K562 (cell line): ENCODE measurements around the gene KLHDC7B. TPM values are rescaled to one million over a fixed set of nuclear protein-coding genes. Genes with fewer than 3 reads are reported as not detected.

ENCODE experiments used
- ATAC-seq: fragments of 200-7000 bp; cut with Tn5 transposase; 3 replicates; pipeline ENCODE4 v1.9.1; 2020; ENCODE audit warnings: moderate library complexity
- BruUV-seq: library from RNA; stranded (reverse); fragments of 400-500 nt; replicated peaks from 2 replicates; lab custom pipeline; 2021; lab: Mats Ljungman, UMichigan
- CTCF ChIA-PET: fragments of 300-600 bp; formaldehyde crosslinking; extraction: SDS; loops from one replicate; lab custom pipeline; 2021; ENCODE audit warnings: low intra/inter-chr PET ratio; lab: Yijun Ruan, JAX
- POLR2A ChIA-PET: fragments of 300-600, 350-650 bp; sonication (Branson Sonifier 250); formaldehyde crosslinking; extraction: SDS; loops from one replicate; lab custom pipeline; 2021; ENCODE audit warnings: antibody characterized with exemption, inconsistent platforms; lab: Yijun Ruan, JAX
- DNase-seq, 4 experiments: peaks; one replicate each; pipeline versions ENCODE4 v3.0.0 to v3.0.0-alpha.2; 2011 to 2018; ENCODE audit warnings: low spot score in 3 of 4, mixed read lengths in 3 of 4; ENCODE audit errors: extremely low read depth in 1 of 4
- FAIRE-seq: peaks from 2 replicates; lab custom pipeline; 2011; peaks lifted over from hg19 to GRCh38; lab: Jason Lieb, UNC
- H2AFZ ChIP-seq: 2 replicates; pipeline ENCODE4 v1.6.0; 2011; ENCODE audit warnings: low read depth, low read length, control low read depth, inconsistent platforms
- H3K27ac ChIP-seq: fragments of 200-600 bp; 3 replicates; pipeline ENCODE4 v1.8.0; 2011; ENCODE audit warnings: low read depth, mild to moderate bottlenecking, control low read depth, inconsistent platforms, low read length, moderate library complexity, mixed read lengths; ENCODE audit errors: extremely low read depth
- H3K27me3 ChIP-seq, 2 experiments: fragments of 300-600 bp in 1 of 2; 2 replicates in 1 of 2; 3 replicates in 1 of 2; pipeline versions ENCODE4 v1.6.0 to v1.8.0; 2011; ENCODE audit warnings: inconsistent platforms in 2 of 2, low read length in 2 of 2, mild to moderate bottlenecking in 1 of 2, mixed read lengths in 1 of 2, moderate library complexity in 1 of 2; ENCODE audit not compliant: control insufficient read depth in 2 of 2, insufficient read depth in 2 of 2
- H3K36me3 ChIP-seq: fragments of 300-600 bp; 3 replicates; pipeline ENCODE4 v1.8.0; 2011; ENCODE audit warnings: mild to moderate bottlenecking, low read length, inconsistent platforms; ENCODE audit not compliant: control insufficient read depth, insufficient read depth
- H3K4me1 ChIP-seq, 2 experiments: fragments of 200-600 bp in 1 of 2; replicated peaks in 1 of 2; 2 replicates in 1 of 2; 3 replicates in 1 of 2; pipeline versions ENCODE4 v1.5.1 to v1.8.0; 2011; ENCODE audit warnings: inconsistent platforms in 2 of 2, low read length in 2 of 2, mild to moderate bottlenecking in 1 of 2, mixed read lengths in 1 of 2, moderate library complexity in 1 of 2; ENCODE audit not compliant: control insufficient read depth in 2 of 2, insufficient read depth in 2 of 2
- H3K4me2 ChIP-seq: 2 replicates; pipeline ENCODE4 v1.6.1; 2011; ENCODE audit warnings: low read length, control low read depth, inconsistent platforms, mixed read lengths; ENCODE audit not compliant: insufficient read depth
- H3K4me3 ChIP-seq: fragments of 200-600 bp; sonication (generic), shearing (Covaris generic); 2 replicates; pipeline ENCODE4 v1.5.1; 2016; ENCODE audit warnings: control low read depth, inconsistent platforms
- H3K79me2 ChIP-seq: fragments of 200-600 bp; 3 replicates; pipeline ENCODE4 v1.8.0; 2011; ENCODE audit warnings: low read length, inconsistent platforms; ENCODE audit not compliant: control insufficient read depth, insufficient read depth
- H3K9ac ChIP-seq, 2 experiments: 2 replicates each; pipeline versions ENCODE4 v1.6.0 to v1.6.1; 2011; ENCODE audit warnings: low read depth in 2 of 2, low read length in 2 of 2, control low read depth in 1 of 2, inconsistent platforms in 1 of 2, mild to moderate bottlenecking in 1 of 2, mixed read lengths in 1 of 2; ENCODE audit not compliant: insufficient read depth in 1 of 2
- H3K9me1 ChIP-seq: one replicate; pipeline ENCODE4 v1.6.0; 2011; ENCODE audit warnings: inconsistent platforms, mild to moderate bottlenecking, low read length, moderate library complexity; ENCODE audit not compliant: control insufficient read depth, insufficient read depth
- H3K9me3 ChIP-seq: replicated peaks from 2 replicates; pipeline ENCODE4 v1.5.1; 2011; ENCODE audit warnings: low read depth, low read length, inconsistent platforms; ENCODE audit not compliant: control insufficient read depth, insufficient read depth
- H4K20me1 ChIP-seq: replicated peaks from 2 replicates; pipeline ENCODE4 v1.6.1; 2011; ENCODE audit warnings: low read length, inconsistent platforms, mixed read lengths; ENCODE audit not compliant: control insufficient read depth, insufficient read depth
- BCOR ChIP-seq: fragments of 450-650 bp; IDR thresholded peaks from 2 replicates; pipeline ENCODE4 v1.6.1; 2016
- CHD1 ChIP-seq: fragments of 200-600 bp; sonication (generic); IDR thresholded peaks from one replicate; pipeline ENCODE4 v1.6.1; 2012; ENCODE audit warnings: mild to moderate bottlenecking, moderate library complexity, low read length, inconsistent platforms
- DPF2 ChIP-seq: fragments of 450-650 bp; IDR thresholded peaks from 2 replicates; pipeline ENCODE4 v1.6.1; 2016
- GTF2A2 ChIP-seq: IDR thresholded peaks from 2 replicates; pipeline ENCODE4 v1.6.1; 2016; ENCODE audit warnings: mild to moderate bottlenecking, missing genetic modification characterization, missing compliant biosample characterization
- HES1 ChIP-seq: fragments of 450-650 bp; IDR thresholded peaks from 2 replicates; pipeline ENCODE4 v1.6.1; 2016; ENCODE audit warnings: low read depth, mild to moderate bottlenecking, moderate library complexity
- RBM15 ChIP-seq: fragments of 200-400 bp; formaldehyde crosslinking; IDR thresholded peaks from 2 replicates; pipeline ENCODE4 v1.6.1; 2018; ENCODE audit warnings: mild to moderate bottlenecking, low read length, moderate library complexity; ENCODE audit not compliant: insufficient read depth
- SMARCE1 ChIP-seq: fragments of 450-650 bp; IDR thresholded peaks from 2 replicates; pipeline ENCODE4 v1.7.1; 2016; ENCODE audit warnings: mild to moderate bottlenecking
- STAT5A ChIP-seq: IDR thresholded peaks from 2 replicates; pipeline ENCODE4 v1.6.1; 2012; ENCODE audit warnings: low read length, inconsistent platforms, borderline replicate concordance
- TAF15 ChIP-seq: fragments of 200-400 bp; formaldehyde crosslinking; IDR thresholded peaks from 2 replicates; pipeline ENCODE4 v1.6.1; 2017; ENCODE audit warnings: mild to moderate bottlenecking, low read depth, low read length, moderate library complexity
- TARDBP ChIP-seq: fragments of 450-650 bp; IDR thresholded peaks from 2 replicates; pipeline ENCODE4 v1.6.1; 2016
- THAP7 ChIP-seq: fragments of 250-450 bp; sonication (Bioruptor Pico); IDR thresholded peaks from 2 replicates; pipeline ENCODE4 v1.5.0; 2021
- XRCC5 ChIP-seq: fragments of 200-400 bp; formaldehyde crosslinking; IDR thresholded peaks from 2 replicates; pipeline ENCODE4 v1.6.1; 2017; ENCODE audit warnings: low read depth, mild to moderate bottlenecking, low read length
- ZC3H4 ChIP-seq: sonication (generic); formaldehyde crosslinking; IDR thresholded peaks from 2 replicates; pipeline ENCODE4 v1.9.0; 2021; ENCODE audit warnings: missing genetic modification reagents, borderline replicate concordance
- ZNF431 ChIP-seq: sonication (generic); formaldehyde crosslinking; IDR thresholded peaks from 2 replicates; pipeline ENCODE4 v1.8.0; 2022; ENCODE audit warnings: mild to moderate bottlenecking, missing genetic modification reagents
- ZNF830 ChIP-seq: fragments of 250-450 bp; sonication (Bioruptor Pico); IDR thresholded peaks from 2 replicates; pipeline ENCODE4 v1.5.0; 2021; ENCODE audit warnings: mild to moderate bottlenecking
- WGBS: fragments of 100-300 bp; shearing (Covaris generic); methylation state at CpG from one replicate; pipeline ENCODE4 v1.1.6; 2016; ENCODE audit warnings: low coverage, mixed read lengths; ENCODE audit not compliant: insufficient coverage; ENCODE audit errors: missing lambda C conversion rate; 5-methylcytosine and 5-hydroxymethylcytosine counted together
- in situ Hi-C: fragments of 300-500 bp; cut with MboI; formaldehyde crosslinking; loops from 4 replicates; pipeline ENCODE4 v1.15.0; 2018; ENCODE audit warnings: inconsistent platforms, mixed read lengths
- intact Hi-C: fragments of 100-400 bp; cut with micrococcal nuclease; formaldehyde crosslinking; loops from 2 replicates; pipeline ENCODE4 v1.14.2; 2022
- polyA plus RNA-seq, 8 experiments: library from polyadenylated mRNA; depleted of rRNA in 4 of 8; stranded (reverse) in 5 of 8; unstranded in 3 of 8; fragments of >200 nt; fragmentation: Nextera tagmentation in 2 of 8; fragmentation: Illumina TruSeq in 1 of 8; extraction: Ambion mirVana in 2 of 8; extraction: Trizol in 1 of 8; gene quantifications; 2 replicates each; pipeline versions ENCODE4 v1.2.1 to v1.2.3, GENCODE V29; 2011 to 2014; ENCODE audit warnings: inconsistent platforms in 1 of 8, missing spikeins in 1 of 8
- total RNA-seq, 7 experiments: library from RNA; depleted of rRNA in 6 of 7; stranded (reverse); fragments of >200 nt in 6 of 7; fragmentation: Illumina TruSeq in 2 of 7; extraction: Trizol in 2 of 7; gene quantifications; 2 replicates each; pipeline versions ENCODE4 v1.2.1 to v1.2.3, GENCODE V29; 2011 to 2021; ENCODE audit warnings: low replicate concordance in 1 of 7

The KLHDC7B gene
- total and polyA plus RNA-seq, 9 of the 15 experiments (the other 6 are each of a cell fraction or from before 2014, with no cell fraction given) = 0.04 to 0.22 (median 0.05) TPM; not detected in 4

- H3K27ac ChIP-seq = no peak overlapping the region
- DNase-seq = no peak
- H4K20me1 ChIP-seq = no peaks in the 10 kb centered on the region
- H3K79me2 ChIP-seq = peaks cover 14% of the 10 kb centered on the region
- H3K36me3 ChIP-seq = peaks cover 22% of the 10 kb centered on the region; the same call in 1 of the 3 replicates
- no TSS peak for BruUV-seq
- intact Hi-C loops (no loop called here), in situ Hi-C loops (no loop called here)
- H3K4me2 ChIP-seq = no peak overlapping the region
- H3K4me1 ChIP-seq = peaks cover 0 to 33% of the 10 kb centered on the region in 2 experiments; a peak in 2 of 5 replicates
- no peaks in the 10 kb centered on the region for H3K27me3 ChIP-seq
- WGBS = 100% methylated on average over 3 of the region's 26 CpGs
- ATAC-seq = no peak
- TF ChIP-seq TARDBP = no peak
- TF ChIP-seq BCOR = no peak
- no peak for TF ChIP-seq THAP7 (CRISPR knock-in tag)
- no peak for TF ChIP-seq RBM15
- TF ChIP-seq GTF2A2 (tag) = no peak
- no peak for TF ChIP-seq CHD1
- no peak for TF ChIP-seq XRCC5
- no peak for TF ChIP-seq TAF15
- no peak for TF ChIP-seq SMARCE1
- TF ChIP-seq ZNF830 = no peak
- no peak for TF ChIP-seq HES1
- TF ChIP-seq ZNF431 (CRISPR knock-in tag) = no peak
- no peak for TF ChIP-seq ZC3H4 (CRISPR knock-in tag)
- TF ChIP-seq STAT5A = no peak
- no peak for TF ChIP-seq DPF2
- ChIA-PET CTCF (no interaction called here), POLR2A (interaction anchor here (1.2 kb wide), 1 partner anchor 33 kb away, joined by 4 read pairs; no protein-coding TSS in a partner anchor)
- H2AFZ ChIP-seq = no peak overlapping the region
- FAIRE-seq = no peak
- H3K9me3 ChIP-seq = 0 out of 2 replicates have a peak, but pooled peaks cover 1% of the 10 kb centered on the region
- no peaks in the 10 kb centered on the region for H3K9me1 ChIP-seq
- H3K9ac ChIP-seq = no peak overlapping the region
- no peak overlapping the region for H3K4me3 ChIP-seq
Measured at GRCh38 chr22:50503475-50504145, 42.1 kb upstream of the KLHDC7B start.
